Measurements from ENCODE around the gene TMEM150B.

TMEM150B gene

DNA sequence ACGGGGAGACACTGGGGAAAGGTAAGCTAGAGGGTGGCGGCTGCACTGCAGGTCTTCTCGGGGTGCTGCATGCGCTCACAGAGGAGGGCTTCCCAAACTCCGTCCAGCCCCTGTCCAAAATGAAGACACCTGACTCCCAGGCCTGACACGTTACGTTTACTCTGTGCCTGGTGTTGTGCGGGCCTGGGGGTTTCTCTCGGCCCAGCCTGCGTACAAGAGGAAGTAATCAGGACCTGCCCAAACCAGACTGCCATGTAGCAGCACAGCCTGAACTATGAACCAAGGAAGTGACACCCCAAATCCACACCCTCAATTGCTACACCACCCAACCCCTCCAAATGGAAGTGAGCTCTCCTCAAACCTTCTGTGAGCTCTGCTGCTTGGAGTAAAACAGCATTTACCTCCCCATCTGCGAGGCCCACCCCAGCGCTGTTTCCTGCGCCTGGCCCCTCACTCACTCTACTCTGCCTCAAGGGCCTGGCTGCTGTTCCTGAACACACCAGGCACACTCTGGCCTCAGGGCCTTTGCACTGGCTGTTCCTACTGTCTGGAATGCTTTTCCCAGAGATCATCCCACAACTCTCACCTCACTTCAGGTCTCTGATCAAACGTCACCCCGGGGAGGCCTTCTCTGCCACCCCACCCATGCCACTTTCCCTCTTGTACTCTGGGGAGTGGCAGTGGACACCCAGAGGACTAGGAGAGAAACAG lies 48.3 kb downstream of the TMEM150B start:
- no peak for DNase-seq (ENCODE audit: low spot score)

DNA sequence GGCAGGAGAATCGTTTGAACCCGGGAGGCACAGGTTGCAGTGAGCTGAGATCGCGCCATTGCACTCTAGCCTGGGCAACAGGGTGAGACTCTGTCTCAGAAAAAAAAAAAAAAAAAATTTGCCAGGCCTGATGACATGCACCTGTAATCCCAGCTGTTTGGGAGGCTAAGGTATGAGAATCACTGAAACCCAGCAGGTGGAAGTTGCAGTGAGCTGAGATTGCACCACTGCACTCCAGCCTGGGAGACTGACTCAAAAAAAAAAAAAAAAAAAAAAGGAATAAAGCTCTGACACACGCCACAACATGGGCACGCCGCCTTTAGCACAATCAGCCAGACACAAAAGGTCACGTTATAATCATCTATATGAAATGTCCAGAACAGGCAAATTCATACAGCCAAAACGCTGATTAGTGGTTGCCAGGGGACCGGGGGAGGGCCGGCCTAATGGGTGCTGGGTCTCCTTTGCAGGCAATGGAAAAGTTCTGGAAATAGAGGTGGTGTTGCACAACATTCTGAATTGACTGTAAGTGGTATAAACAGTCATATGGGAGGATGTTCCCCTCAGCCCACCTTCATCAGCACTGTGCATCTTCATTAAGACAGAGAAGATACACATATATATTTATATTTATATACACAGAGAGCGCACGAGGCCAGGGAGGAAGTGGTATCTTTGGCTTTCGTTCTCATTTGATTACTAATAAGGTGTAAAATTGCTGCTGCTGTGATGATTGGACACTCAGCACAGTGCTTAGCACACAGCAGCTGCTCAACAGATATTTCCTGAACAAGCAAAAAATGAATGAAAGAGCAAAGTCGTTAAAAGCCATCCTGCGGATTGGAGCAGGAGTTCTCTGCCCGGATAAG lies 49.1 kb downstream of the TMEM150B start:
- no peak for DNase-seq (ENCODE audit: low spot score)

DNA sequence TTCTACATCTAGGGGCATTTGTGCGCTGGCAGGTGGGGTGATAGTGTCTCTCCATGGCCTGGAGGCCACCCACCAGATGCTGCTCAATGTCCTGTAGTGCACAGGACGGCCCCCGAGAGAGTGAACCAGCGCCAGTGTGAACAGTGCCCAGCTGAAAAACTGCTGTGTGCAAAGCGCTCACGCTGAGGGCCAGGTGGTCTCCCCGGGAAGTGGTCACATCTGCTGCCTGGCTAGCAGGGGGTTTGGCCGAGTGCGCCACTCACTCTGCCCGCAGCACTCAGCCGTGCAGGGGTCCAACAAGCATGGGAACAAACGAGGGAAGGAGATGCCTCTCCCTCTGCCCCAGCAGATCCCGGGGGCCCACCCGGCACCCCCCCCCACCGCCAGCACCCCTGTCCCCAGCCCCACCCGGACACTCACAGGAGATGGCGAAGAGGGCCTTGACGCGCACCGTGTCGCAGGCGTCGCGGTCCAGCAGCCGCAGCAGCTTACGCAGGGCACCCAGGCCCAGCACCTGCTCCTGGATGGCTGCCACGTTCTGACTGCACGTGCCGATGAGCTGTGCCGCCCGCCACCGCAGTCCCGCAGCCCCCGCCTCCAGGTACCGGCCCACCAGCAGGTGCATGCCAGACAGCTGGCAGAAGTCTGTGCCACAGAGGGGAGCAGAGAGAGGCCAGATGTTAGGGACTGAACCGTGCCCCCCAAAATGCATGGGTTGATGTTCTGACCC lies 51.0 kb downstream of the TMEM150B start:
- no peak for DNase-seq (ENCODE audit: low spot score)

DNA sequence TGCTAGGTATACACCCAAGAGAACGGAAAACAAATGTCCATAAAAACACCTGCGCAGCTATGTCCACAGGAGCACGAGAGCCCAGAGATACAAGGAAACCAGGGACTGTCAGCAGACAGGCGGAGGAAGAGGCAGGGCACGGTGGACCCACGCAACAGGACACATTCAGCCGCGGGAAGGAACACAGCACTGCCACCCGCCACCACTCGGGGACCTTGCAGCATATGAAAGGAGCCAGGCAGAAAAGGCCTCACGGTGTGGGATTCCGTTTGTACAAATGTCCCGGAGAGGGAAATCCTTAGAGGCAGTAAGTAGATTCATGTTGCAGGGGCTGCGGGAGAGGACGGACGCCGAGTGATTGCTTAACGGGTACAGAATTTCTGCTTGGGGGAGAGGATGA lies 53.0 kb downstream of the TMEM150B start:
- DNase-seq (ENCODE audit: low spot score), result no peak

DNA sequence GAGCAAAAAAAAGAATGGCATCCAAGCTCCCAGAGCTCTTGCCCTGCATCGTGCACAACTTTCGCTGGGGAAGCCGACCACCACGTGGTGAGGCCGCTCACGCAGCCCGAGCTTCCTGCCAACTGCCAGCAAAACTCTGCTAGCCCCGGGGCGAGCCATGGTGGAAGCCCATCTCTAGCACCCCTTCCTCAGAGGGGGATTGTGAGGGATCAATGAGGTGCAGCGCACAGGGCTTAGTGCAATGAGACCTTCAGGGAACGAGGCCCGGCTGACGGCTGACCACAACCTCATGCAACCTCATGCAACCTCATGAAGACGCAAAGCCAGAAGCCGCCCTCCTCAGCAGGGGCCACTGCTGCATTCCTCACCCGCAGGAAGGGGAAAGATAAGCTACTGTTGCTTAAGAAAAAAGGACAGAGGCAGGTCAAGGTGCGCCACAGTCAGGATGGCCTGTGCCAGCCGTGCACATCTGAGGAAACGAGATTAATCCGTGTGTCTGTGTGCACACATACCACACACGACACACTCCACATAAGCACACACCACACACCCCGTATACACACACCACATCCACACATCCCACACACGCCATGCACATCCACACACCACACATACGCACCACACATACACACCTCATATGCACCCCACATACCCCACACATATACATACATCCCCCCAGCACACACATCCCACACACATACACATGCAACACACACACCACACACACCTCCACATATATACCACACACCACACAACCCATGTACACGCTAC lies 54.8 kb downstream of the TMEM150B start:
- DNase-seq (ENCODE audit: low spot score), result no peak

DNA sequence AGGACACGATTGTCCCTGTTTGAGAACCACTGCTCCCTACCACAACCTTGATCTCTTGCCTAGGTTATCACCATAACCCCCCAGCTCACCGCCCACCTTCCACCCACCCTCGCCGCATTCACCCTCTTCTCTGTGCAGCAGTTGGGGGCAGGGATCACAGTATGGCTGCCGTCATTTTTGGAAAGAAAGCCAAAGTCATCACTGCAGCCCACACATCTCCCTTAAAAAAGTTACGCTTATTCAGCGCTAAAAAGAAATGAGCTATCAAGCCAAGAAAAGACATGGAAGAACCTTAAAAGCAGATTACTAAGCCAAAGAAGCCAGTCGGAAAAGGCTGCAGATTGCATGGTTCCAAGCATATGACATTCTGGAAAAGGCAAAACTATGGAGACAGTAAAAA lies 55.8 kb downstream of the TMEM150B start:
- DNase-seq (ENCODE audit: low spot score), result no peak

DNA sequence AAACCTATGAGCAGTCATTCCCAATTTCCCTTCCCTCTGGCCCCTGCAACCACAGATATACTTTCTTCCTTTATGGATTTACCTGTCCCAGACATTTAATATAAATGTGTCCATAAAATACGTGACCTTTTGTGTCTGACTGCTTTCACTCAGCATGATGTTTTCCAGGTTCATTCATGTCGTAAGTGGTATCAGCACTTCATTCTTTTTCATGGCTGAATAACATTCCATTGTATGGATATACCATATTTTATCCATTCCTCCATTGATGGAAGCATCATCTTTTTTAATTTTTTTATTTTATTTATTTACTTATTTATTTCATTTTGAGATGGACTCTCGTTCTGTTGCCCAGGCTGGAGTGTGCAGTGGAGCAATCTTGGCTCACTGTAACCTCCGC lies 58.3 kb downstream of the TMEM150B start:
- DNase-seq (ENCODE audit: low spot score), result no peak

DNA sequence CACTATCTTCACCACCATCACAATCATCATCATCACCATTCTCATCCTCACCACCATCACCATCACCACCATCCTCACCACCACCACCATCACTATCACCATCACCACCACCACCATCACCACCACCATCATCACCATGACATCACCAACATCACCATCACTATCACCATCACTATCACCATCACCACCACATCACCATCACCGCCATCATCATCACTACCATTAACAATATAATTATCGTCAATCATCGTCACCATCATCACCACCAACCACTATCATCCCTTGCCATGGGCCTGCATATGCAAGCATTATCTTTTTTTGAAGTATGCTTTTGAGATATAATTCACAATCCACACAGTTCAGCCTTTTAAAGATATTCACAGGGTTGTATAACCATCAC lies 58.7 kb downstream of the TMEM150B start:
- DNase-seq (ENCODE audit: low spot score), result no peak

DNA sequence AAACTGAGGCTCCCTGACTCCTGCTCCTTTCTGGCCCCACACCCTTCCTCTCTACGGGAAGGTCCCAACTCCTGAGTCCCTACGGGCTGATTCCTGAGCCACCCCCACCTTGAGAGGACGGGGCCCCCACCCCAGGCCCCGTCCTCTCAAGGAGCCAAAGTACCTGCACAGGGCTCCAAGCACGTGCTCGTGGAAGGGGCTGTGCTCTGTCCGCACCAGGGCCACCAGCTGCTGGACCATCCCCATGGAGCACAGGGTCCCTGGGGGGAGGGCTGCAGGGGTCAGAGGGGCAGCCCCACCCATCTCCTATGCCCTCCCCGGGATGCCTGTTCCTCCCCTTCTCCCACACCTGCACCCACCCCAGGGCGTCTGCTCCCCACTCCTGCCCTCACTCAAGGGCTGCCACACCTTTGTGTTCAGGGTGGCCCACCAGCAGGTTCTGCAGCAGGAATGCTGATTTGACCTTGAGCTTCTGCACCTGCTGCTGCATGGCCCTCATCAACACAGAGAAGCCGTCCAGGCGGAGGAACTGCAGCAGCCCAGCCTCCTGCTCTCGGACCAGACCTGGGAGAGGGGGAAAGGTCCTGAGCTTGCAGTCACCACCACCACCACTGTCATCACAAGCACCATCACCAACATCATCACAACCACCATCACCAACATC lies 59.3 kb downstream of the TMEM150B start:
- no peak for DNase-seq (ENCODE audit: low spot score)

DNA sequence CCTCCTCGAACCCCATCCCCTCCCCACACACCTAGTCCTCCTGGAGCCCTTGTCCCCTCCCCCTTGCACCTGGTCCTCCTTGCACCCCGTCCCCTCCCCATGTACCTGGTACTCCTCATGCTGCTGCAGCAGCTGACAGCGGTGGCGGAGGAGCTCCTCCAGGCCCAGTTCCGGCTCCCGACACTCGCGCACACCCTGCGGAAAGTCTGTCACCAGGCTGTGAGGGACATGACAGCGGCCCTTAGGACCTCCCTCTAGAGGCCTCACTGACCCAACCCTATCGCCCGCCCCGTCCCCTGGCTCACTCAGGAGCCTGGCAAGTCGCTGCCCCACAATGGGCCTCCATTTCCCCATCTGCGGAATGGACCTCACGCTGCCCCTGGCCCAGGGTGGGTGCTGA lies 60.0 kb downstream of the TMEM150B start:
- DNase-seq (ENCODE audit: low spot score), result no peak

DNA sequence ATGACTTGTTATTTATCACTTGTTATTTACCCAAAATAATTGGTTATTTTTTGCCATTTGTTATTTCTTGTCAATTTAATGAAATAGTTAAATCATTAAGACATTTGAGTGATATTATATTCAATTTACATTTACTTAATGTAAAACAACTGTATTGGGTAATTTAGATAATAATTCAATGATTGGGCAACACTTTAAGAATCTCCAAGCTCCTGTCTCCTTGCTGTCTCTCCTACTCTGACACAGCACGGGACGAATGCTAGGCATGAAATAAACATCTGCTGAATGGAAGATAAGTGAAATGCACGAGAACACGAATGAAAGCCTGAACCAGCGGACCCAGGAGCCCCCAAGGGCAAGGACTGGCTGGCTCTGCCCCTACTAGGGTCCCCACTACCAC lies 60.6 kb downstream of the TMEM150B start:
- DNase-seq (ENCODE audit: low spot score), result no peak

Data from AG08395 (cell line).